Fibroblast of lung (primary cell): ENCODE data around the gene TMEM190. TPM values are rescaled to one million over a fixed set of nuclear protein-coding genes. Genes with fewer than 3 reads are reported as not detected.
A peak's percentile ranks its signal among the peaks of the same experiment; 100 is the strongest.

ENCODE experiments used
- DNase-seq, 2 donors: peaks; one replicate each; pipeline versions ENCODE4 v3.0.0 to v3.0.0-alpha.2; 2010; ENCODE audit warnings: low read depth in 2 of 2
- H2AFZ ChIP-seq: 2 replicates; pipeline ENCODE4 v1.5.1; 2012; ENCODE audit warnings: low read length, control low read depth, inconsistent platforms
- H3K27ac ChIP-seq: 2 replicates; pipeline ENCODE4 v1.5.1; 2011; ENCODE audit warnings: low read length, control low read depth; ENCODE audit not compliant: insufficient read depth
- H3K27me3 ChIP-seq: 2 replicates; pipeline ENCODE4 v1.5.1; 2011; ENCODE audit warnings: mild to moderate bottlenecking, low read length; ENCODE audit not compliant: control insufficient read depth, insufficient read depth
- H3K36me3 ChIP-seq: 2 replicates; pipeline ENCODE4 v1.5.1; 2011; ENCODE audit warnings: low read length; ENCODE audit not compliant: control insufficient read depth, insufficient read depth
- H3K4me1 ChIP-seq: 2 replicates; pipeline ENCODE4 v1.5.1; 2011; ENCODE audit warnings: low read length; ENCODE audit not compliant: control insufficient read depth, insufficient read depth; ENCODE audit errors: extremely low read depth
- H3K4me2 ChIP-seq: 2 replicates; pipeline ENCODE4 v1.5.1; 2011; ENCODE audit warnings: low read length, control low read depth; ENCODE audit not compliant: insufficient read depth; ENCODE audit errors: extremely low read depth
- H3K4me3 ChIP-seq, 4 experiments: fragments of 200-600 bp in 1 of 4; sonication (generic) in 1 of 4; replicated peaks in 1 of 4; 2 replicates each; pipeline ENCODE4 v1.5.1; 2011 to 2016; ENCODE audit warnings: low read length in 4 of 4, low read depth in 3 of 4, mild to moderate bottlenecking in 3 of 4, control low read depth in 2 of 4, inconsistent platforms in 1 of 4, mixed read lengths in 1 of 4; ENCODE audit not compliant: insufficient read depth in 1 of 4; ENCODE audit errors: control extremely low read depth in 1 of 4
- H3K79me2 ChIP-seq: 2 replicates; pipeline ENCODE4 v1.5.1; 2012; ENCODE audit warnings: mild to moderate bottlenecking, low read length, inconsistent platforms; ENCODE audit not compliant: control insufficient read depth, insufficient read depth
- H3K9ac ChIP-seq: 2 replicates; pipeline ENCODE4 v1.5.1; 2011; ENCODE audit warnings: mild to moderate bottlenecking, low read length, control low read depth; ENCODE audit not compliant: insufficient read depth
- H3K9me3 ChIP-seq: 2 replicates; pipeline ENCODE4 v1.5.1; 2012; ENCODE audit warnings: low read depth, low read length; ENCODE audit not compliant: control insufficient read depth, insufficient read depth
- H4K20me1 ChIP-seq: 2 replicates; pipeline ENCODE4 v1.5.1; 2011; ENCODE audit warnings: low read length; ENCODE audit not compliant: control insufficient read depth, insufficient read depth; ENCODE audit errors: extremely low read depth
- CTCF ChIP-seq, 2 donors: IDR thresholded peaks in 1 of 2; conservative IDR thresholded peaks in 1 of 2; 1 replicate in 1 of 2; 2 replicates in 1 of 2; pipeline ENCODE4 v1.5.1; 2011 to 2012; ENCODE audit warnings: low read length in 2 of 2, control low read depth in 1 of 2, inconsistent platforms in 1 of 2, low read depth in 1 of 2, mild to moderate bottlenecking in 1 of 2
- EZH2 ChIP-seq: IDR thresholded peaks from 2 replicates; pipeline ENCODE4 v1.5.1; 2012; ENCODE audit warnings: low read length, control low read depth, mild to moderate bottlenecking; ENCODE audit errors: missing control alignments
- polyA plus RNA-seq, 2 donors: library from polyadenylated mRNA; depleted of rRNA in 1 of 2; stranded (reverse) in 1 of 2; unstranded in 1 of 2; fragments of >200 nt; gene quantifications; 2 replicates each; pipeline ENCODE4 v1.2.1, GENCODE V29; 2011 to 2012; ENCODE audit warnings: missing spikeins in 1 of 2
- total RNA-seq: library from RNA; depleted of rRNA; stranded (reverse); fragments of >200 nt; gene quantifications from 2 replicates; pipeline ENCODE4 v1.2.1, GENCODE V29; 2014

The TMEM190 gene
- total and polyA plus RNA-seq, 2 donors (not counting 1 experiment from before 2014, with no cell fraction given): 0.14 TPM; not detected in 1

DNA sequence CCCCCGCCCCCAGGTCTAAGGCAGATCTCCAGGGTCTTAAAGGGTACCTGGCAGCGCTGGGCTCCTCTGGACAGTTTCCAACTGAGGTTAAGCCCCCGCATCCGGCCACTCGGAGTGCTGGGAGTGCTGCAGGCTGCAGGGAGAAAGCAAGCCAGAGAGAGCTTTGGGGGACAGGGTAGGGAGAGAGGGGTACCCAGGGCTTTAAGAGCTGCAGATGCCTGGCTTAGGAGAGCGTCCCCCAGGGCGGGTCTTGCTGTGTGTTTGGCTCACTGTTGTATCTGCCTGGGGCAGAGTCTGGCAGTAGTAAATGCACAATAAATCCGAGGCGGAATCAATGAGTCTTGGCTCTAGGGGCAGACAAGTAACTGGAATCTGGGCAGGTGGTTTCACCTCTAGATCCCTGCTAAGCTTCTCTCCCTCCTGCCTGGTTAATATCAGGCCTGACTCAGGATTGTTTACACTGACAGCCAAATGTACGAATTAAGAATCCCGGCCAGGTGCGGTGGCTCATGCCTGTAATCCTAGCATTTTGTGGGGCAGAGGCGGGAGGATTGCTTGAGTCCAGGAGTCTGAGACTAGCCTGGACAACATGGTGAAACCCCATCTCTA is 21.3 kb upstream of the TMEM190 start:
- Histone ChIP-seq H3K79me2 (no peaks in the 10 kb centered on the region), H3K4me2 (no peak overlapping the region), H3K36me3 (no peaks in the 10 kb centered on the region), H4K20me1 (no peaks in the 10 kb centered on the region), H3K9ac (no peak overlapping the region), H3K27ac (no peak overlapping the region), H3K4me3 (no peak overlapping the region), H3K27me3 (peaks cover 31% of the 10 kb centered on the region), H3K4me1 (no peaks in the 10 kb centered on the region), H3K9me3 (no peaks in the 10 kb centered on the region), H2AFZ (no peak overlapping the region)
- no peak for DNase-seq
- no peak for TF ChIP-seq CTCF (conservative IDR thresholded peaks at IDR 0.05 in 1 of 2, IDR thresholded peaks at IDR 0.05 in 1 of 2; ENCODE audit: low read depth in 1 of 2, low read length in 2 of 2)
- peak; percentile 61 for TF ChIP-seq EZH2

GRCh38 chr19:55358493-55358892 is 18.1 kb upstream of the TMEM190 start:
- DNase-seq: no peak
- Histone ChIP-seq H3K4me1 (no peaks in the 10 kb centered on the region), H2AFZ (no peak overlapping the region), H3K9me3 (no peaks in the 10 kb centered on the region), H3K27ac (no peak overlapping the region), H3K27me3 (peaks cover 8% of the 10 kb centered on the region), H3K36me3 (no peaks in the 10 kb centered on the region), H4K20me1 (no peaks in the 10 kb centered on the region), H3K4me3 (no peak overlapping the region), H3K79me2 (no peaks in the 10 kb centered on the region), H3K4me2 (no peak overlapping the region), H3K9ac (no peak overlapping the region)
- TF ChIP-seq CTCF (conservative IDR thresholded peaks at IDR 0.05 in 1 of 2, IDR thresholded peaks at IDR 0.05 in 1 of 2; ENCODE audit: low read depth in 1 of 2, low read length in 2 of 2) (no peak), EZH2 (no peak)

- Histone ChIP-seq H3K4me1 (no peaks in the 10 kb centered on the region), H3K9ac (no peak overlapping the region), H3K4me3 (no peak overlapping the region), H2AFZ (no peak overlapping the region), H3K79me2 (no peaks in the 10 kb centered on the region), H3K9me3 (no peaks in the 10 kb centered on the region), H3K27me3 (peaks cover 4% of the 10 kb centered on the region), H3K36me3 (no peaks in the 10 kb centered on the region), H3K4me2 (no peak overlapping the region), H4K20me1 (no peaks in the 10 kb centered on the region), H3K27ac (no peak overlapping the region)
- DNase-seq: no peak
- TF ChIP-seq EZH2: no peak
- TF ChIP-seq CTCF (conservative IDR thresholded peaks at IDR 0.05 in 1 of 2, IDR thresholded peaks at IDR 0.05 in 1 of 2; ENCODE audit: low read depth in 1 of 2, low read length in 2 of 2): no peak
Measured at GRCh38 chr19:55358943-55359908, 17.4 kb upstream of the TMEM190 start.
